OCI-LY7 (cell line): ENCODE data around the gene FCGBP. TPM values are rescaled to one million over a fixed set of nuclear protein-coding genes. Genes with fewer than 3 reads are reported as not detected.
"Not testable (repeated sequence)": the region's sequence is repeated elsewhere in the genome, so short reads cannot be mapped to it uniquely, and the experiment has no call there.

Experiments
- BruUV-seq: library from RNA; stranded (reverse); fragments of 400-500 nt; replicated peaks from 2 replicates; lab custom pipeline; 2021; lab: Mats Ljungman, UMichigan
- CTCF ChIA-PET: fragments of 300-600 bp; sonication (Branson Sonifier 250); formaldehyde crosslinking; loops from one replicate; lab custom pipeline; 2022; ENCODE audit warnings: antibody characterized with exemption; ENCODE audit not compliant: unreplicated experiment; lab: Charles Lee
- POLR2A ChIA-PET: fragments of 300-600 bp; sonication (Branson Sonifier 250); formaldehyde crosslinking; loops from one replicate; lab custom pipeline; 2022; ENCODE audit warnings: antibody characterized with exemption; lab: Charles Lee
- DNase-seq: peaks from one replicate; pipeline ENCODE4 v3.0.0-alpha.2; 2015; ENCODE audit warnings: low spot score
- H2AFZ ChIP-seq: fragments of 200-600 bp; sonication (generic), shearing (Covaris generic); 2 replicates; pipeline ENCODE4 v1.6.1; 2014; ENCODE audit warnings: mild to moderate bottlenecking, antibody characterized with exemption, low read length, moderate library complexity
- H3K27ac ChIP-seq: fragments of 200-600 bp; sonication (generic); 2 replicates; pipeline ENCODE4 v1.5.1; 2014; ENCODE audit warnings: mixed run types, low read depth, mild to moderate bottlenecking, moderate library complexity, low read length, inconsistent platforms; ENCODE audit not compliant: poor library complexity, severe bottlenecking
- H3K36me3 ChIP-seq: fragments of 200-600 bp; sonication (generic); 2 replicates; pipeline ENCODE4 v1.6.1; 2014; ENCODE audit warnings: mild to moderate bottlenecking, antibody characterized with exemption, low read length, moderate library complexity, mixed read lengths; ENCODE audit not compliant: insufficient read depth
- H3K4me1 ChIP-seq: fragments of 200-600 bp; sonication (generic); 2 replicates; pipeline ENCODE4 v1.5.1; 2014; ENCODE audit warnings: mild to moderate bottlenecking, low read length; ENCODE audit not compliant: insufficient read depth, poor library complexity, severe bottlenecking
- H3K4me2 ChIP-seq: fragments of 200-600 bp; sonication (generic); 2 replicates; pipeline ENCODE4 v1.6.1; 2014; ENCODE audit warnings: mild to moderate bottlenecking, low read length
- H3K4me3 ChIP-seq: fragments of 200-600 bp; sonication (generic); 2 replicates; pipeline ENCODE4 v1.5.1; 2014; ENCODE audit warnings: mild to moderate bottlenecking, low read depth, low read length; ENCODE audit not compliant: poor library complexity, severe bottlenecking
- H3K79me2 ChIP-seq: fragments of 200-600 bp; sonication (generic); 2 replicates; pipeline ENCODE4 v1.6.1; 2016; ENCODE audit warnings: low read depth, mild to moderate bottlenecking, low read length, moderate library complexity, mixed read lengths; ENCODE audit not compliant: insufficient read depth
- H3K9me2 ChIP-seq: fragments of 200-600 bp; sonication (generic); 2 replicates; pipeline ENCODE4 v1.6.1; 2016; ENCODE audit warnings: mild to moderate bottlenecking, low read length, mixed read lengths; ENCODE audit not compliant: insufficient read depth
- H3K9me3 ChIP-seq: fragments of 200-600 bp; sonication (generic); 2 replicates; pipeline ENCODE4 v1.6.1; 2014; ENCODE audit warnings: mild to moderate bottlenecking, mixed run types, low read length, mixed read lengths
- H4K20me1 ChIP-seq: fragments of 200-600 bp; sonication (generic); 2 replicates; pipeline ENCODE4 v1.6.1; 2014; ENCODE audit warnings: mild to moderate bottlenecking, antibody characterized with exemption, low read length, moderate library complexity, mixed read lengths; ENCODE audit not compliant: insufficient read depth
- EZH2phosphoT487 ChIP-seq: fragments of 200-600 bp; sonication (generic); IDR thresholded peaks from 2 replicates; pipeline ENCODE4 v1.6.1; 2018; ENCODE audit warnings: low read depth, borderline replicate concordance, mild to moderate bottlenecking, mixed run types, antibody characterized with exemption, low read length, moderate library complexity, mixed read lengths
- intact Hi-C: fragments of 100-400 bp; cut with micrococcal nuclease; formaldehyde crosslinking; loops from one replicate; pipeline ENCODE4 v1.10.0; 2022; ENCODE audit not compliant: unreplicated experiment
- total RNA-seq, 2 experiments: library from RNA; depleted of rRNA in 1 of 2; stranded (reverse); fragments of >200 nt in 1 of 2; shearing (Covaris generic) in 1 of 2; gene quantifications; 2 replicates each; pipeline ENCODE4 v1.2.3, GENCODE V29; 2014 to 2022
- TF ChIP-seq, protein P1 (sequence below): fragments of 200-600 bp; sonication (generic); conservative IDR thresholded peaks from 2 replicates; pipeline ENCODE4 v1.5.1; 2014; ENCODE audit warnings: mild to moderate bottlenecking, antibody characterized with exemption, low read length, moderate library complexity, mixed read lengths

FCGBP gene
- total RNA-seq, 2 experiments from 2014 or later = 0.41 to 1.7 TPM

GRCh38 chr19:39906820-39907611 lies 27.4 kb downstream of the FCGBP start:
- H3K9me3 ChIP-seq = no peaks in the 10 kb centered on the region
- ChIA-PET CTCF (interaction anchor here (0.6 kb wide), 1 partner anchor 1301 kb away, joined by 3 read pairs; no protein-coding TSS in a partner anchor), POLR2A (interaction anchor here (0.9 to 2.4 kb wide), 2 partner anchors 46 to 64 kb away, joined by 4 to 8 read pairs; partner anchors contain the start of gene PSMC4)
- H3K36me3 ChIP-seq = no peaks in the 10 kb centered on the region
- intact Hi-C loops = no loop called here
- DNase-seq = no peak
- BruUV-seq = no TSS peak
- H3K4me2 ChIP-seq = no peak overlapping the region
- H3K9me2 ChIP-seq = no peaks in the 10 kb centered on the region
- no peak overlapping the region for H2AFZ ChIP-seq
- H3K79me2 ChIP-seq = no peaks in the 10 kb centered on the region
- no peaks in the 10 kb centered on the region for H4K20me1 ChIP-seq
- no peak overlapping the region for H3K4me3 ChIP-seq
- no peak for TF ChIP-seq EZH2phosphoT487
- TF ChIP-seq, protein P1, sequence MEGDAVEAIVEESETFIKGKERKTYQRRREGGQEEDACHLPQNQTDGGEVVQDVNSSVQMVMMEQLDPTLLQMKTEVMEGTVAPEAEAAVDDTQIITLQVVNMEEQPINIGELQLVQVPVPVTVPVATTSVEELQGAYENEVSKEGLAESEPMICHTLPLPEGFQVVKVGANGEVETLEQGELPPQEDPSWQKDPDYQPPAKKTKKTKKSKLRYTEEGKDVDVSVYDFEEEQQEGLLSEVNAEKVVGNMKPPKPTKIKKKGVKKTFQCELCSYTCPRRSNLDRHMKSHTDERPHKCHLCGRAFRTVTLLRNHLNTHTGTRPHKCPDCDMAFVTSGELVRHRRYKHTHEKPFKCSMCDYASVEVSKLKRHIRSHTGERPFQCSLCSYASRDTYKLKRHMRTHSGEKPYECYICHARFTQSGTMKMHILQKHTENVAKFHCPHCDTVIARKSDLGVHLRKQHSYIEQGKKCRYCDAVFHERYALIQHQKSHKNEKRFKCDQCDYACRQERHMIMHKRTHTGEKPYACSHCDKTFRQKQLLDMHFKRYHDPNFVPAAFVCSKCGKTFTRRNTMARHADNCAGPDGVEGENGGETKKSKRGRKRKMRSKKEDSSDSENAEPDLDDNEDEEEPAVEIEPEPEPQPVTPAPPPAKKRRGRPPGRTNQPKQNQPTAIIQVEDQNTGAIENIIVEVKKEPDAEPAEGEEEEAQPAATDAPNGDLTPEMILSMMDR = no peak
- H3K4me1 ChIP-seq = peaks cover 6% of the 10 kb centered on the region
- no peak overlapping the region for H3K27ac ChIP-seq

DNA sequence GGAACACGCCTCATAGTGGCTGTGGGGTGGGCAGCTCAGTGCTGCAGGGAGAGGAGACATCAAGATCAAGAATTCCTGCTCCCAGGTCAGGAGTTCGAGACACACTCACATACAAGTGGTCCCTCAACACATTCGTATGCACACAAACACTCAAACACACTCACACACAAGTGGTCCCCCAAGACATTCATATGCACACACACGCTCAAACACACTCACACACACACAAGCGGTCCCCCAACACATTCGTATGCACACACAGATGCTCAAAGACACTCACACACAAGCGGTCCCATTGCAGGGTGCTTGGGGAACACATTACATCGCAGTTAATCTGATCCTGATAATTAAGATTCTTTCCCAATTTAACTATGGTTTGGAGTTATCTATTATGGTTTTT lies 28.2 kb downstream of the FCGBP start:
- TF ChIP-seq, protein P1 = no peak
- TF ChIP-seq EZH2phosphoT487 = no peak
- Histone ChIP-seq H4K20me1 (no peaks in the 10 kb centered on the region), H3K4me3 (no peak overlapping the region), H3K36me3 (no peaks in the 10 kb centered on the region), H3K4me1 (peaks cover 6% of the 10 kb centered on the region), H3K9me2 (no peaks in the 10 kb centered on the region), H3K79me2 (no peaks in the 10 kb centered on the region), H2AFZ (no peak overlapping the region), H3K4me2 (no peak overlapping the region), H3K9me3 (no peaks in the 10 kb centered on the region), H3K27ac (no peak overlapping the region)
- no peak for DNase-seq
- no TSS peak for BruUV-seq
- CTCF ChIA-PET = no interaction called here
- intact Hi-C loops = no loop called here
- POLR2A ChIA-PET = interaction anchor here (2.4 kb wide), 1 partner anchor 64 kb away, joined by 8 read pairs; the partner anchor contains the start of gene PSMC4

- H3K4me1 ChIP-seq, H3K79me2 ChIP-seq, H2AFZ ChIP-seq, H3K4me3 ChIP-seq, H3K27ac ChIP-seq, CTCF ChIA-PET, BruUV-seq, H3K9me2 ChIP-seq, H3K4me2 ChIP-seq, intact Hi-C loops, H3K9me3 ChIP-seq, H3K36me3 ChIP-seq, H4K20me1 ChIP-seq, DNase-seq: not testable (repeated sequence)
- POLR2A ChIA-PET = interaction anchor here (0.6 kb wide), 1 partner anchor 1509 kb away, joined by 3 read pairs; no protein-coding TSS in a partner anchor
These were observed 30.8 kb downstream of the FCGBP start for GRCh38 chr19:39903486-39904091.

GRCh38 chr19:39902326-39902725 lies 32.1 kb downstream of the FCGBP start:
- DNase-seq, H3K9me3 ChIP-seq, H2AFZ ChIP-seq, H3K27ac ChIP-seq, H3K4me3 ChIP-seq, H3K4me1 ChIP-seq, CTCF ChIA-PET, H4K20me1 ChIP-seq, H3K36me3 ChIP-seq, H3K4me2 ChIP-seq, POLR2A ChIA-PET, H3K9me2 ChIP-seq, intact Hi-C loops, H3K79me2 ChIP-seq, BruUV-seq: not testable (repeated sequence)
